22Rv1 (cell line): ENCODE results near the gene SOHLH2.

Source experiments
- ZFX ChIP-seq: fragments of 450-650 bp; IDR thresholded peaks from 2 replicates; pipeline ENCODE4 v1.6.1; 2017; ENCODE audit warnings: antibody characterized with exemption, borderline replicate concordance
- TF ChIP-seq, protein P1 (sequence below): fragments of 450-650 bp; IDR thresholded peaks from 2 replicates; pipeline ENCODE4 v1.5.1; 2017; ENCODE audit warnings: mild to moderate bottlenecking

DNA sequence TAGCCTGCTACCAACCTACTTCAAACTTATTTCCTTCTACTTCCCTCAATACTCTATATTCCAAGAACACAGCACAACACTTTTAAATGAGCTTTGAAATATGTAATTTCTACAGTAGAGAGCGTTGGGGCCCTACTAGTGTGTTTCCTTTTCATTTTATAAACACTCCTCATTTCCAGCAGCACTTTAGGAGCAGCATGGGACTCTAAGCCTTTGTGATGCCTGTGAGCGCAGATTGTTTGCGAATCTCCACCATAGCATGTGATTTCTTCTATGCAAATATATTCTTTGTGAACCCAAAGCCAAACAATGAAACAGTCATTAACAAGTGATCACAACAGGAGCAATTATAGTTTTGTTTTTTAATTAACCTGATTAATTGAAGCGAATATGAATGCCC is 3.6 kb downstream of the SOHLH2 start:
- TF ChIP-seq, protein P1, sequence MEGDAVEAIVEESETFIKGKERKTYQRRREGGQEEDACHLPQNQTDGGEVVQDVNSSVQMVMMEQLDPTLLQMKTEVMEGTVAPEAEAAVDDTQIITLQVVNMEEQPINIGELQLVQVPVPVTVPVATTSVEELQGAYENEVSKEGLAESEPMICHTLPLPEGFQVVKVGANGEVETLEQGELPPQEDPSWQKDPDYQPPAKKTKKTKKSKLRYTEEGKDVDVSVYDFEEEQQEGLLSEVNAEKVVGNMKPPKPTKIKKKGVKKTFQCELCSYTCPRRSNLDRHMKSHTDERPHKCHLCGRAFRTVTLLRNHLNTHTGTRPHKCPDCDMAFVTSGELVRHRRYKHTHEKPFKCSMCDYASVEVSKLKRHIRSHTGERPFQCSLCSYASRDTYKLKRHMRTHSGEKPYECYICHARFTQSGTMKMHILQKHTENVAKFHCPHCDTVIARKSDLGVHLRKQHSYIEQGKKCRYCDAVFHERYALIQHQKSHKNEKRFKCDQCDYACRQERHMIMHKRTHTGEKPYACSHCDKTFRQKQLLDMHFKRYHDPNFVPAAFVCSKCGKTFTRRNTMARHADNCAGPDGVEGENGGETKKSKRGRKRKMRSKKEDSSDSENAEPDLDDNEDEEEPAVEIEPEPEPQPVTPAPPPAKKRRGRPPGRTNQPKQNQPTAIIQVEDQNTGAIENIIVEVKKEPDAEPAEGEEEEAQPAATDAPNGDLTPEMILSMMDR = no peak
- no peak for TF ChIP-seq ZFX
